ENCODE data around the gene MARCKS.

DNA sequence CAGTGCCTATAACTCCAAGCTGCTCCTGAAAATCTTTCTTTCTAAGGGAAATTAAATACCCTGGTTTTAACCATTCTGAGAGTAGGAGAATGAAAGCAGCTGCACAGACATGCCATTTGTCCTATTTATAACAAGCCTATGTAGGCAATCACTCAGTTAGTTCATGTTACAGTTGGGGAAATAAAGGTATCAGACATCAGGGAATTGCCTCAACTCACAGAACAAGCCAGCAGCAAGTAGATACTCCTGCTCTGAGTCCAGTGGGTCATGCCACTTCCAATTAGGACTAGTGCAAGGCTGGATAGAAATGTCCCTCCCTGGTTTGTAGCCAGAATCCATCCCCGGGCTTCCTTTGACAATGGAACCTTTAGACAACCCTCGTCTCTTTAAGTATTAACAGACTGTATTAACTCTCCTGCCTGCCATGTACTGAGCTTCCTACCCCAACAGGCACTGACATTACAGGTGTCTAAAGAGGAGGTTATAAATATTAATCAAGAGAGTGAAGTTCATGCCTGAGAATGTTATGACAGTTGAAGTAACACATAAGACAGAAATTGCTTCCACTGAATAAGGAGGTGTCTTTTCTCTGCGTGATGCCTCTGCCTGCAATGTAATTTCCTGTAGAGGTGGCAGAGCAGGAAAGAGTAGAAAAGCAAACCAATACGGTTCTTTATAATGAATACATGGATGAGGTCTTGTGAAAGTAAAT lies 28.0 kb upstream of the MARCKS start:
- TF ChIP-seq SMC3 (IDR thresholded peaks at IDR 0.05; ENCODE audit: low read length), result no peak
- TF ChIP-seq ZBTB7A (CRISPR knock-in tag; IDR thresholded peaks at IDR 0.05), result no peak
- TF ChIP-seq ZFP62 (CRISPR knock-in tag; IDR thresholded peaks at IDR 0.05), result no peak
